HG02678 (cell line): ENCODE measurements around the gene CERK.

ENCODE experiments used
- ATAC-seq: cut with Tn5 transposase; IDR thresholded peaks from one replicate; pipeline ENCODE4 v1.9.1; 2021; ENCODE audit warnings: mild to moderate bottlenecking, moderate library complexity; ENCODE audit not compliant: unreplicated experiment

Gene CERK

GRCh38 chr22:46764779-46765485 lies 26.9 kb upstream of the CERK start:
- no peak for ATAC-seq

- ATAC-seq = no peak
Observed at GRCh38 chr22:46764140-46764680, 26.2 kb upstream of the CERK start.

DNA sequence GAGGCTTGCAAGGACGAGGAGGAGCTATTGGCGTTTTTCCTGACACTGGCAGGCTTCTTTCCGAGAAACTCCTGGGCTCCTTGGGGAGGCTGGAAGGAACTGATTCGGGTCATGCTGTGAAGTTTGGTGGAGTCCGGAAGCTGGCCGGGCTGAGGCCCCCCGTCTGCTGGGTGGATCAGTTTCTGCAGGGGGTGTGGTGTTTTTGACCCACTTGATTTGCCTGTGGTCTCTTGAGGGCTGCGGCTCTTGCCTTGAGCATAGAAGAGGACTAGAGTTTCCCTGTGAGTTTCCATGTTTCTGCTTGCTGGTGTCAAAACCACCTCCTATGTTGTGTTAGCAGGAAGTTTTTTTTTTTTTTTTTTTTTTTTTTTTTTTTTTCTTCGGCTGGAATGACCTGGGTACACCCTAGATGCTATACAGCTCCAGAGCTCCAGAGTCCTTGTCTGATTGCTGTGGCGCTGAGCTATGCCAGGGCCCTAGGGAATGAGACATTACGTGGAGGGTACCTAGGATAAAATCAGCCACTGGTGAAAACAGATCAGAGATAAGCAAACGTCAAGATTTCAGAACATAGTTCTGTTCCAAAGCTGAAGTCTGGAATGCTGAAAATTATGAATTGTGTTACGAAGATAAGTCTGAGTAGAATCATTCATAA lies 25.1 kb upstream of the CERK start:
- peak; percentile 64 for ATAC-seq

GRCh38 chr22:46762238-46763050 lies 24.4 kb upstream of the CERK start, which contains the start of gene TBC1D22A:
Gene TBC1D22A, plus strand, starts transcription at chr22:46762650. Its CDS starts 137 bp downstream, at chr22:46762787.
- peak; percentile 86 for ATAC-seq

DNA sequence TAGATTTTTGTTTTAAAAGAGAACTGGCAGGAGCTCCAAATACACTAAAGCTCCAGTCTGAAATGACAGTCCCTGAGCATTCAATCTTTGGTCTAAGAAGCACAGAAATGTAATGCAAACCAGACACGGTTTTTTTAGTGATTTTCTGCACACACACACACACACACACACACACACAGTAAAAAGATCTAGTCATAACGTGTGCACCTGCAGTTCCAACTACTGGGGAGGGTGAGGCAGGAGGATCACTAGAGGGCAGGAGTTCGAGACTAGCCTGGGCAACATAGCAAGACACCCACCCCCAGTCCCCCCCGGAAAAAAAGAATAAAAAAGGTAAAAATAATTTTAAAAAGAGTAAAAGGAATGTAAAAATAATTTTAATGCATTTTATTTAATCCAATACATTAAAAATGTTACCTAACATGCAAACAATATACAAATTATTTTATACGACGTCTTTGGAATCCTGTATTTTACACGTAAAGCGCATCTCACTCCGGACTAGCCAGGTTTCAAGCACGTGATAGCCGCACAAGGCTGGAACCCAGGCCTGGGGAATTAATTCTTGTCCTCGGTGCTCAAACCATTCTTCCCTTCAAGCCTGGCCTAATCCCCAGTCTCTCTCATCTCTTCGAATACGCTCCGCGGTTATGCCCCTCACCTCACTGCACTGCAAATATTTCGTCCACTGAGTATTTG lies 23.6 kb upstream of the CERK start:
- ATAC-seq = no peak

DNA sequence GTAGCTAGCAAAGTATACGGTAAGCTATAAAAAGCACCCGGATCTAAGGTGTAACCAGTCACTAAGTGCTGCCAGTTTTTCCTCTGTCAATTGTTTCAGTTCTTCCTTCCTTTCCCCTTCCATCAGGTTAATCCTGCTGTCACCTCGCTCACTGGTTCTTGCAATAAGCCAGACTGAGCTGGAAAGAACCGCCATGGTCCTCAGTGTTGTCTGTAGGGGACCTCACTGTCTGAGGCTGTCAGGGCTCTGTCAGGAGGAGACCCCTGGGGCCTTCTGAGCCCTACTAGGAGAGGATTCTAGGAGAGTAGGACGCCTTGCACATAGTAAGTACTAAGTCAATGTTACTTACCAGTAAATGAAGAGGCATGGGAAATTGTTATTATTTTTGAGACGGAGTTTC lies 23.0 kb upstream of the CERK start:
- ATAC-seq = no peak

DNA sequence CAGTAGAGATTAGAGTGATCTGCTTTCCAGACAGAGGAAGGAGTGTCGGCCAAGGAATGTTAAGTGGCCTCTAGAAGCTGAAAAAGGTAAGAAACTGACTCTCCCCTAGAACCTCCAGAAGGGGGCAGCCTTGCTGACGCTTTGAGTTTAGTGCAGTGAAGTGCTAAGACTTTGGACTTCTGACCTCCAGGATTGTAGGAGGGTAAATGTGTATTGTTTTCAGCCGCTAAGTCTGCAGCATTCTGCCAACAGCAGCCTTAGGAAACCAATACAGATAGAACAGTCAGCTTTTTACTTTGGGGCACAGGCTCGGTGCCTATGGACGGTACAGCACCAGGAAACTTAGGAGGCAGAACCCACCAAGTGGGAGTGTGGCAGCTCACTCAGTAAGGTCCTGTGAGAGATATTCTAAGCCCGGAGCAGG lies 20.8 kb upstream of the CERK start:
- no peak for ATAC-seq

DNA sequence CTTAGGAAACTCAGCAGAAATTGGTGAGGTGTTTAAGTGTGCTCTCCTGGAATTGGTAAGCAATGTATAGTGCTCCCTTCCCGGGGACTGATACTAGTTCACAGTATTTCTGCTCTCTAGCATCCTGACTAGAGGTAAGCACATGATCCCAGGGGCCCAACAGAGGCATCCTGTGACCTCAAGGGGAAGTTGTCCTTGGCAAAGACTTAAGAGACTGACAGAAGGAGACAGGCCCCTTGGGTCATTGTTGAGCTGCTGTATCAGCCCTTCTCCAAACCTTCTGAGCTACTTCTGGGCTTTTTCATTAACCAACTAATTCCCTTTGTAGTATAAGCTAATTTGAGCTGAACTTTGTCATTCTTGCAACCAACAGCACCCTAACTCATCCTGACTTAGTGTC lies 20.1 kb upstream of the CERK start:
- ATAC-seq = no peak

DNA sequence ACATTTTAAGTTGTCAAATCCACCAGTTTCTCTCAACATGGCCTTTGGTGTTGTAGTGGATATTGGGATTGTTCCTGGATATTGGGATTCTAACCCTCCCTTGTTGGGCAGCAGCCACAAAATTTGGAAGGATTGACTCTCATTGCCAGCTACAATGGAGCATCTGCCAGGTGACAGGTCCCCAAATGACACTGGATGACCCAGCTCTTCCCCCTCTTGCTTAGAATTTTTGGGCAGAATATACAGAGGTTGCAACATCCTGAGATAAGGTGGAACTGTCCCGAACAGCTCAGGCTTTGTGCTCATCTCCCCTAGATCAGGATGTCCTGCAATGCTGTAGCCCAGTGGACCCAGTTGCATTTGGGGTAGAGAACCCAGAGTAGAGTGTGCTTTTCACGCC lies 19.1 kb upstream of the CERK start:
- no peak for ATAC-seq

GRCh38 chr22:46756097-46756496 lies 18.0 kb upstream of the CERK start:
- ATAC-seq = no peak

GRCh38 chr22:46755525-46755924 lies 17.5 kb upstream of the CERK start:
- no peak for ATAC-seq

DNA sequence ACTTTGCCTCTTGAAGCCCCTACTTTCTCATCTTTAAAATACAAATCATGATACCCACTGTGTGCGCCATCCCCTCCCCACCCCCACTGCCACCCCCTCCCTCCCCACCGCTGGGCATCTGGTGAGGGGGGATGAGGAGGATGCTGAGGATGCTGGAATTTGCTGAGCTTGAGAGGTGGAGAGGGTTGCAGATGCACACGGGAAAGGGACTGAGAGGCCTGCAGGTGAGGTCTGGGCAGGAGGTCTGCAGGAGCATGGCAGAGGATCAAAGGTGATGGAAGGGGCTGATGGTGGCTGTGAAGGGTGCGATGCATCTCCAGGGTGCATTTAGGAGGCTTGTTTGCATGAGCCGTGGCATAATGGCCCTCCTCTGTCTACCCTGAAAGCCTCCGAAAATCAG lies 16.8 kb upstream of the CERK start:
- ATAC-seq = no peak

DNA sequence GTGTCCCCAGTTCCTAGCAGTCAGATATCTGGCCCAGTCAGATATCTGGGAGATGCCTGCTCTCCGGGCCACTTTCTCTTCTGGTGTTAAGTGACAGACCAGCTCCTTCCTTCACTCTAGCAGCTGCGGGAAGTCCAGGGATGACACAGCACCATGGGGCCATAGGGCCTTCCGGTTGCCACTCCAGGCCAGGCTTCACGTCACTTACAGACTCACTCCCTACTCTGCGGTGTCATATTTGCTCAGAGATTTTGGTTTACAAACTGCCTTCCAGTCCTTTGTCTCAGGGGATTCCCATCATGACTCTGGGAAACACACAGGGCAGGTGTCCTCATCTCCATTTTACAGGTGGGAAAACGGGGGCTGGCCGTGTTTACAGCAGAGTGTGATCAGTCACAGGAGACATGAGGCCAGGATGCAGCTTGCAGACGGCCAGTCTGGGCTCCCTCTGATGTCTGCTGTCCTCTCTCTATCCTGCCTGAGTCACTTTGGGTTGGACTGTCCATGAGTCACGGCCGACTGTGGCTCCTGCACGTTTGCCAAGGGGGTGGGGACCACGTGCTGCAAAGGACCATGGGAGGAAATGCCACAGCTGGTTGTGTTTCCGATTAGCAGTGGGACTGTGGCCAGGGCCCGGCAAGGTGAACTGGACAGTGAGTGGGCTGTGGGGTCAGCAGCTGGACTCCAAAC lies 16.2 kb upstream of the CERK start:
- ATAC-seq = no peak

GRCh38 chr22:46753761-46754109 lies 15.7 kb upstream of the CERK start:
- ATAC-seq = no peak

GRCh38 chr22:46753360-46753759 lies 15.3 kb upstream of the CERK start:
- no peak for ATAC-seq

GRCh38 chr22:46752988-46753310 lies 14.9 kb upstream of the CERK start:
- no peak for ATAC-seq

- no peak for ATAC-seq
Observed at GRCh38 chr22:46752286-46752987, 14.4 kb upstream of the CERK start.

DNA sequence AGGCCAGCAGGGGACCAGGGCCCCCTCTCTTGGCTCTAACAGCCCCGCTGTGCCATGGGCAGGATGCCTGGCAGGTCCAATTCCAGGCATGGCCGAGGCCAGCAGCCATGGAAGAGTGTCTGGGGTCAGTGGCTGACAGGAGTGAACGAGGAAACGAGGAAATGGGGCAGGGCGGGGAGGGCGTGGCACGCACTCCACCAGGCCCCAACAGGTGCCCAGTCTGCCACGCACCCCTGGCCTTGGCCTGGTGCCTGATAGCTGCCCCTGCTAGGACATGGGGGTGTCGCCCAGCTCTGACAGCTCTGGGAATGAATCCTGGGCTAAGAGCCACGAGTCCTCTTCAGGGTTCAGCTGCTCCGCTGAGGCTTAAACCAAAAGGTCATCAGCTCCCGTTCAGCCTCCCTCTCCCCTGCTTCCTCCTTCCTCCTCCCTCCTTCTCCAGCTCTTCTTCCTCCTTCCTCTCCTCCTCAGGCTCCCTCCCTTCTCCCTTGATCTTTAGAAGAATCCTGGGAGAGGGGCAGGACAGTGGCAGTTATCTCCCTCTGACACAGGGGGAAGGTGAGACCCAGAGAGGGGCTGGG lies 12.9 kb upstream of the CERK start:
- no peak for ATAC-seq

DNA sequence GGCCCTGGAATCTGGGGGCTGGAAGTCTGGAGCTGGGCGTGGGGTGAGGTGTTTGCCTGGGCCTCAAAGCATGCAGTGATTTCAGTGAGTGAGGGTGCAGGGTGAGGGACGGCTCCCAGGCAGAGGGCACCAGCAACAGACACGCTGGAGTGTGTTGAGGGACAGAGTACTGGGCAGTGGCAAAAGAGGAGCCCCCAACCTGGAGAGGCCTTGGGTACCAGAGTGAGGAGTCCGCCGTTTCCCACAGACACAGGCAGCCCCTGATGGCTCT lies 12.4 kb upstream of the CERK start:
- no peak for ATAC-seq
